ENCODE data around the gene SERINC5.

Gene SERINC5

GRCh38 chr5:80243567-80243966, 12.3 kb downstream of the SERINC5 start:
- DNase-seq (ENCODE audit: low read depth in 1 of 2, low spot score in 1 of 2): no peak
- Histone ChIP-seq H3K27me3 (ENCODE audit: insufficient read depth, poor library complexity, severe bottlenecking) (no peaks in the 10 kb centered on the region), H3K27ac (replicated peaks) (no peak overlapping the region), H3K4me3 (replicated peaks; ENCODE audit: insufficient read depth, low read length) (no peak overlapping the region)
- TF ChIP-seq SPI1 (IDR thresholded peaks at IDR 0.05; ENCODE audit: borderline replicate concordance, low read depth) (no peak), GABPA (IDR thresholded peaks at IDR 0.05; ENCODE audit: low read depth) (no peak), POLR2AphosphoS5 (IDR thresholded peaks at IDR 0.05; ENCODE audit: low read depth) (no peak)
- TF ChIP-seq, protein P1, sequence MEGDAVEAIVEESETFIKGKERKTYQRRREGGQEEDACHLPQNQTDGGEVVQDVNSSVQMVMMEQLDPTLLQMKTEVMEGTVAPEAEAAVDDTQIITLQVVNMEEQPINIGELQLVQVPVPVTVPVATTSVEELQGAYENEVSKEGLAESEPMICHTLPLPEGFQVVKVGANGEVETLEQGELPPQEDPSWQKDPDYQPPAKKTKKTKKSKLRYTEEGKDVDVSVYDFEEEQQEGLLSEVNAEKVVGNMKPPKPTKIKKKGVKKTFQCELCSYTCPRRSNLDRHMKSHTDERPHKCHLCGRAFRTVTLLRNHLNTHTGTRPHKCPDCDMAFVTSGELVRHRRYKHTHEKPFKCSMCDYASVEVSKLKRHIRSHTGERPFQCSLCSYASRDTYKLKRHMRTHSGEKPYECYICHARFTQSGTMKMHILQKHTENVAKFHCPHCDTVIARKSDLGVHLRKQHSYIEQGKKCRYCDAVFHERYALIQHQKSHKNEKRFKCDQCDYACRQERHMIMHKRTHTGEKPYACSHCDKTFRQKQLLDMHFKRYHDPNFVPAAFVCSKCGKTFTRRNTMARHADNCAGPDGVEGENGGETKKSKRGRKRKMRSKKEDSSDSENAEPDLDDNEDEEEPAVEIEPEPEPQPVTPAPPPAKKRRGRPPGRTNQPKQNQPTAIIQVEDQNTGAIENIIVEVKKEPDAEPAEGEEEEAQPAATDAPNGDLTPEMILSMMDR (IDR thresholded peaks at IDR 0.05; ENCODE audit: insufficient read depth, low read length): no peak
- TF ChIP-seq, protein P2, sequence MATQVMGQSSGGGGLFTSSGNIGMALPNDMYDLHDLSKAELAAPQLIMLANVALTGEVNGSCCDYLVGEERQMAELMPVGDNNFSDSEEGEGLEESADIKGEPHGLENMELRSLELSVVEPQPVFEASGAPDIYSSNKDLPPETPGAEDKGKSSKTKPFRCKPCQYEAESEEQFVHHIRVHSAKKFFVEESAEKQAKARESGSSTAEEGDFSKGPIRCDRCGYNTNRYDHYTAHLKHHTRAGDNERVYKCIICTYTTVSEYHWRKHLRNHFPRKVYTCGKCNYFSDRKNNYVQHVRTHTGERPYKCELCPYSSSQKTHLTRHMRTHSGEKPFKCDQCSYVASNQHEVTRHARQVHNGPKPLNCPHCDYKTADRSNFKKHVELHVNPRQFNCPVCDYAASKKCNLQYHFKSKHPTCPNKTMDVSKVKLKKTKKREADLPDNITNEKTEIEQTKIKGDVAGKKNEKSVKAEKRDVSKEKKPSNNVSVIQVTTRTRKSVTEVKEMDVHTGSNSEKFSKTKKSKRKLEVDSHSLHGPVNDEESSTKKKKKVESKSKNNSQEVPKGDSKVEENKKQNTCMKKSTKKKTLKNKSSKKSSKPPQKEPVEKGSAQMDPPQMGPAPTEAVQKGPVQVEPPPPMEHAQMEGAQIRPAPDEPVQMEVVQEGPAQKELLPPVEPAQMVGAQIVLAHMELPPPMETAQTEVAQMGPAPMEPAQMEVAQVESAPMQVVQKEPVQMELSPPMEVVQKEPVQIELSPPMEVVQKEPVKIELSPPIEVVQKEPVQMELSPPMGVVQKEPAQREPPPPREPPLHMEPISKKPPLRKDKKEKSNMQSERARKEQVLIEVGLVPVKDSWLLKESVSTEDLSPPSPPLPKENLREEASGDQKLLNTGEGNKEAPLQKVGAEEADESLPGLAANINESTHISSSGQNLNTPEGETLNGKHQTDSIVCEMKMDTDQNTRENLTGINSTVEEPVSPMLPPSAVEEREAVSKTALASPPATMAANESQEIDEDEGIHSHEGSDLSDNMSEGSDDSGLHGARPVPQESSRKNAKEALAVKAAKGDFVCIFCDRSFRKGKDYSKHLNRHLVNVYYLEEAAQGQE (IDR thresholded peaks at IDR 0.05; ENCODE audit: insufficient replicate concordance, low read depth): no peak

DNA sequence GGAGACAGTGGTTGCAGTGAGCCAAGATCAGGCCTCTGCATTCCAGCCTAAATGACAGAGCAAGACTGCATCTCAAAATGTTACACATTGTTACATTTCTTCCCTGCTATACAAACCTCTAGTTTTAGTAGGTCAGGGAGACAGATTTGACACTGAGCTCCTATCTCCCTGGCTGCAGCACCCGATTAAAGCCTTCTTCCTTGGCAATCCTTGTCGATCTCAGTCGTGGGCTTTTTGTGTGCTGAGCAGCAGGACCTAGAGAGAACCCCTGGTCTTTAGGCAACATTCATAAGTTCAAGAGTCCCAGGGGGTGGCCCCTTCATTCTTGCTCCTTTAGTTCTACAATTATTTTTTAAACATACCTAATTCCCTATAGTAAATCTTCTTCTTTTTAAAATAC, 13.0 kb downstream of the SERINC5 start:
- TF ChIP-seq, protein P2 (IDR thresholded peaks at IDR 0.05; ENCODE audit: insufficient replicate concordance, low read depth): no peak
- TF ChIP-seq GABPA (IDR thresholded peaks at IDR 0.05; ENCODE audit: low read depth) (no peak), SPI1 (IDR thresholded peaks at IDR 0.05; ENCODE audit: borderline replicate concordance, low read depth) (no peak), POLR2AphosphoS5 (IDR thresholded peaks at IDR 0.05; ENCODE audit: low read depth) (no peak)
- TF ChIP-seq, protein P1 (IDR thresholded peaks at IDR 0.05; ENCODE audit: insufficient read depth, low read length): no peak
- no peak for DNase-seq (ENCODE audit: low read depth in 1 of 2, low spot score in 1 of 2)
- no peak overlapping the region for H3K27ac ChIP-seq (replicated peaks)
- H3K4me3 ChIP-seq (replicated peaks; ENCODE audit: insufficient read depth, low read length): no peak overlapping the region
- no peaks in the 10 kb centered on the region for H3K27me3 ChIP-seq (ENCODE audit: insufficient read depth, poor library complexity, severe bottlenecking)

DNA sequence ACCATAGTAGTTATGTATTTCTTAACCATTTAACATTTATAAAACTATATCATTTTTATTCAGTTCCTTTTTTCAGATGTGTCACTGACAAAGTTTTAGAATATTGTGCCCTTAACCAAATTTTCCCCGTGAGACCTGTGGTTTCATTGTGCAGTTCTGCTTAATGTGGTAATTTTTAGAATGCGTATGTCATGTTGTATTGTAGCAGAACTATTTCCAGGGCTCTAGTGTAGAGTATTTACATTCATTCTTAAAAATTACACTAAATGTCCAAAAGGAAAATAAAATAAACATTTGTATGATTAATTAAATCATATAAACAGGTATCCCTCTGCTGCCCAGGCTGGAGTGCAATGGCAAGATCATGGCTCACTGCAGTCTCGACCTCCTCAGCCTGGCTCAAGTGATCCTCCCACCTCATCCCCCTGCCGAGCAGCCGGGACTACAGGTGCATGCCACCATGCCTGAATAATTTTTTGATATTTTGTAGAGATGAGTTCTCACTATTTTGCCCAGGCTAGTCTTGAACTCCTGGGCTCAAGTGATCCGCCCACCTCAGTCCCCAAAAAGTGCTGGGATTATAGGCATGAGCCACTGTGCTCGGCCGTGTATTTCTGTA, 15.4 kb downstream of the SERINC5 start:
- no peak for TF ChIP-seq POLR2AphosphoS5 (IDR thresholded peaks at IDR 0.05; ENCODE audit: low read depth)
- TF ChIP-seq GABPA (IDR thresholded peaks at IDR 0.05; ENCODE audit: low read depth): no peak
- TF ChIP-seq, protein P1 (IDR thresholded peaks at IDR 0.05; ENCODE audit: insufficient read depth, low read length): no peak
- peak; percentile 20; the same call in 1 of the 2 replicates for TF ChIP-seq SPI1 (IDR thresholded peaks at IDR 0.05; ENCODE audit: borderline replicate concordance, low read depth)
- TF ChIP-seq, protein P2 (IDR thresholded peaks at IDR 0.05; ENCODE audit: insufficient replicate concordance, low read depth): no peak

More for the DNA sequence above, 15.4 kb downstream of the SERINC5 start:
- no peak overlapping the region for H3K4me3 ChIP-seq (replicated peaks; ENCODE audit: insufficient read depth, low read length)
- H3K27me3 ChIP-seq (ENCODE audit: insufficient read depth, poor library complexity, severe bottlenecking): no peaks in the 10 kb centered on the region
- no peak overlapping the region for H3K27ac ChIP-seq (replicated peaks)
- no peak for DNase-seq (ENCODE audit: low read depth in 1 of 2, low spot score in 1 of 2)
